GM23338 (cell line): Measurements from ENCODE around the gene LRRC10.
"Not testable (repeated sequence)": the region's sequence is repeated elsewhere in the genome, so short reads cannot be mapped to it uniquely, and the experiment has no call there.

Experiments used
- CREB1 ChIP-seq: fragments of 250-450 bp; sonication (Bioruptor Pico); IDR thresholded peaks from 2 replicates; pipeline ENCODE4 v1.5.0; 2020; ENCODE audit warnings: low read depth, mild to moderate bottlenecking, moderate library complexity
- CTCF ChIP-seq, 2 experiments: fragments of 200-600 bp in 1 of 2; sonication (generic) in 1 of 2; conservative IDR thresholded peaks; 2 replicates each; pipeline versions ENCODE4 v1.5.1 to v1.6.1; 2016 to 2017; ENCODE audit warnings: antibody characterized with exemption in 2 of 2, low read depth in 2 of 2, mild to moderate bottlenecking in 2 of 2, moderate library complexity in 1 of 2
- EZH2 ChIP-seq: fragments of 200-600 bp; sonication (generic); IDR thresholded peaks from one replicate; pipeline ENCODE4 v1.8.0; 2017; ENCODE audit warnings: antibody characterized with exemption, mild to moderate bottlenecking, low read depth; ENCODE audit not compliant: unreplicated experiment
- EZH2phosphoT487 ChIP-seq: fragments of 200-600 bp; sonication (generic); IDR thresholded peaks from one replicate; pipeline ENCODE4 v1.8.1; 2018; ENCODE audit warnings: antibody characterized with exemption; ENCODE audit not compliant: unreplicated experiment
- NANOG ChIP-seq: IDR thresholded peaks from 2 replicates; pipeline ENCODE4 v1.6.1; 2016; ENCODE audit warnings: antibody characterized with exemption, borderline replicate concordance
- POLR2AphosphoS5 ChIP-seq: IDR thresholded peaks from 2 replicates; pipeline ENCODE4 v1.6.1; 2016; ENCODE audit warnings: antibody characterized with exemption, low read depth
- STAT1 ChIP-seq: IDR thresholded peaks from one replicate; pipeline ENCODE4 v1.6.1; 2016; ENCODE audit warnings: antibody characterized with exemption; ENCODE audit not compliant: unreplicated experiment

- not testable (repeated sequence) for TF ChIP-seq CTCF (conservative IDR thresholded peaks at IDR 0.05; ENCODE audit: low read depth in 2 of 2); EZH2phosphoT487; POLR2AphosphoS5; EZH2; CREB1; STAT1; NANOG
These were observed 7.2 kb downstream of the LRRC10 start for GRCh38 chr12:69603556-69603955.
